Activated CD8-positive, alpha-beta T cell treated with anti-CD3 and anti-CD28 coated beads for 36 hours (primary cell): ENCODE measurements around the gene FAM120A. TPM values are rescaled to one million over a fixed set of nuclear protein-coding genes. Genes with fewer than 3 reads are reported as not detected.
A peak's percentile ranks its signal among the peaks of the same experiment; 100 is the strongest.

Experiments used
- ATAC-seq: fragments of 200-7000 bp; cut with Tn5 transposase; one replicate; pipeline ENCODE4 v1.10.0; 2021; ENCODE audit warnings: mild to moderate bottlenecking, moderate library complexity
- CTCF ChIA-PET: fragments of 350-600 bp; sonication (Branson Sonifier 250); formaldehyde crosslinking; loops from one replicate; lab custom pipeline; 2021; ENCODE audit warnings: antibody characterized with exemption; lab: Charles Lee
- POLR2A ChIA-PET: fragments of 350-600 bp; sonication (Branson Sonifier 250); formaldehyde crosslinking; loops from one replicate; lab custom pipeline; 2021; ENCODE audit warnings: antibody characterized with exemption; lab: Charles Lee
- DNase-seq: peaks from one replicate; pipeline ENCODE4 v3.0.0-alpha.2; 2020
- H3K27ac Mint-ChIP-seq: one replicate; pipeline ENCODE4 v1.8.0; 2021; ENCODE audit warnings: mild to moderate bottlenecking, mixed read lengths
- H3K27me3 Mint-ChIP-seq: one replicate; pipeline ENCODE4 v1.8.0; 2021; ENCODE audit warnings: mixed read lengths
- H3K36me3 Mint-ChIP-seq: one replicate; pipeline ENCODE4 v1.8.0; 2021; ENCODE audit warnings: low read depth, mixed read lengths
- H3K4me1 Mint-ChIP-seq: one replicate; pipeline ENCODE4 v1.8.0; 2021; ENCODE audit warnings: low read depth, mixed read lengths
- H3K4me3 Mint-ChIP-seq: one replicate; pipeline ENCODE4 v1.8.0; 2021; ENCODE audit warnings: mild to moderate bottlenecking, moderate library complexity, mixed read lengths
- H3K9me3 Mint-ChIP-seq: one replicate; pipeline ENCODE4 v1.8.0; 2021; ENCODE audit warnings: mixed read lengths
- intact Hi-C: fragments of 100-400 bp; cut with micrococcal nuclease; formaldehyde crosslinking; loops from one replicate; pipeline ENCODE4 v1.10.0; 2022
- total RNA-seq, 2 experiments: library from RNA; stranded (reverse); gene quantifications; one replicate each; pipeline ENCODE4 v1.2.3, GENCODE V29; 2021
- TF ChIP-seq, protein P1 (sequence below): fragments of 200-600 bp; IDR thresholded peaks from one replicate; pipeline ENCODE4 v1.8.0; 2022; ENCODE audit warnings: antibody characterized with exemption, mild to moderate bottlenecking

The FAM120A gene
- total RNA-seq, 2 experiments from 2014 or later, result 121 to 125 TPM

DNA sequence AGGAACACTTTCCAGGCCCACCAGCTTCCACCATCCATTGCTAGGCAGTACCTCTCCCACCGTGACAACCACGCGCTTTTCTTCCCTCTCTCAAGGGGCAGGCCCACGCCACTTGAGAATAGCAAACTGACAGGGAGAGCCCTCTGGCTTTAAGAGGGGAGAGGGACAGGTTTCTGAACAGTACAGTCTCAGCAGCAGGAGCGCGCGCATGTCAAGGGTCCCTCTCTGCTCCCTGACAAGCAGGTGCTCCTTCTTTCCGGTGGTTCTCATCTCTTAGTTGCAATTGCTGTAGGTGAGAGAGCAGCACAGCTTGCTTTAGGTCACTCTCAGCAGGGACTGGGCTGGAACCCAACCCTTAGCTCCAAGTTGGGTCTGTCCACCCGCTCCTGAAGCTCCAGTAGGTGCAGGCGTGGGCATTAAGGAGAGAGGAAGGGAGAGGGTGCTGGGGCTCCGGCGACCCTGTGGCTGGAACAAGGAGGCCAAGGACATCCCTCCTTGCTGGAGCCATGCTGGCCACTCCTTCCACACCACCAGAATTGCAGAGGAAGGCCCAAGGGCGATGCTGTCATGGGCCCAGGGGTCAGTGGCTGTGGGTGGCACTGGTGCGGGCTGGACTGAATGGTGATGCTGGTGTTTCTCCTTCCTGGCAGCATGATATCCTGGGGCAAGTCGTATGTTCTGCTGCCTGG is 115.9 kb downstream of the FAM120A start:
- Mint-ChIP-seq H3K4me3 (peak overlapping the region; percentile 89), H3K27ac (peak overlapping the region; percentile 96), H3K36me3 (peaks cover 18% of the 10 kb centered on the region), H3K4me1 (peaks cover 22% of the 10 kb centered on the region), H3K27me3 (no peaks in the 10 kb centered on the region), H3K9me3 (no peaks in the 10 kb centered on the region)
- POLR2A ChIA-PET, result interaction anchor here (1.3 to 2.4 kb wide), 4 partner anchors 8 to 114 kb away, joined by 4 to 10 read pairs (median 6); partner anchors contain the start of genes FAM120AOS and PHF2
- TF ChIP-seq, protein P1, sequence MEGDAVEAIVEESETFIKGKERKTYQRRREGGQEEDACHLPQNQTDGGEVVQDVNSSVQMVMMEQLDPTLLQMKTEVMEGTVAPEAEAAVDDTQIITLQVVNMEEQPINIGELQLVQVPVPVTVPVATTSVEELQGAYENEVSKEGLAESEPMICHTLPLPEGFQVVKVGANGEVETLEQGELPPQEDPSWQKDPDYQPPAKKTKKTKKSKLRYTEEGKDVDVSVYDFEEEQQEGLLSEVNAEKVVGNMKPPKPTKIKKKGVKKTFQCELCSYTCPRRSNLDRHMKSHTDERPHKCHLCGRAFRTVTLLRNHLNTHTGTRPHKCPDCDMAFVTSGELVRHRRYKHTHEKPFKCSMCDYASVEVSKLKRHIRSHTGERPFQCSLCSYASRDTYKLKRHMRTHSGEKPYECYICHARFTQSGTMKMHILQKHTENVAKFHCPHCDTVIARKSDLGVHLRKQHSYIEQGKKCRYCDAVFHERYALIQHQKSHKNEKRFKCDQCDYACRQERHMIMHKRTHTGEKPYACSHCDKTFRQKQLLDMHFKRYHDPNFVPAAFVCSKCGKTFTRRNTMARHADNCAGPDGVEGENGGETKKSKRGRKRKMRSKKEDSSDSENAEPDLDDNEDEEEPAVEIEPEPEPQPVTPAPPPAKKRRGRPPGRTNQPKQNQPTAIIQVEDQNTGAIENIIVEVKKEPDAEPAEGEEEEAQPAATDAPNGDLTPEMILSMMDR, result no peak
- ATAC-seq (no peak), DNase-seq (no peak)
- intact Hi-C loops, result loop anchor here (10.0 kb wide), 1 partner anchor 113 kb away; the partner anchor contains the start of genes FAM120A and FAM120AOS
- CTCF ChIA-PET, result interaction anchor here (0.9 to 4.0 kb wide), 7 partner anchors 8 to 290 kb away, joined by 3 to 58 read pairs (median 9); no protein-coding TSS in a partner anchor

DNA sequence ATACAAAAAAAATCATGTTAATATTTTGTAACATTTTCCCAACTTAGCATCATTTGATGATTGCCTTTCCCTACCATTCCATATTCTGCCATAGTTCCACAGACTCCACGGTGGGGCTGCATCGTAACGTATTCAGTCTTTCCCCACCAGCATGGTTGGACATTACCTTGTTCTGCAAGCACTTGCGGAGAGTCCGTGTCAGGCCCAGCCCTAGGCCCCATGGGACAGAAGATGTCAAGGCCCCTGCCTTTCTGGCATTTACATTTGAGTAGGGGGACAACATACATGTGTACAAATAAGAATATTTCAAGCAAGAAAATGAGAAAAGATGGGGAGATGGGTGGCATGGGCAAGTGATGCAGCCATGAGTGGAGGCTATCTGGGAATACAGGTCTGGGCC is 116.7 kb downstream of the FAM120A start:
- DNase-seq (no peak), ATAC-seq (no peak)
- Mint-ChIP-seq H3K27me3 (no peaks in the 10 kb centered on the region), H3K4me1 (peaks cover 22% of the 10 kb centered on the region), H3K27ac (no peak overlapping the region), H3K4me3 (no peak overlapping the region), H3K36me3 (peaks cover 13% of the 10 kb centered on the region), H3K9me3 (no peaks in the 10 kb centered on the region)
- ChIA-PET CTCF (no interaction called here), POLR2A (no interaction called here)
- intact Hi-C loops, result loop anchor here (10.0 kb wide), 1 partner anchor 113 kb away; the partner anchor contains the start of genes FAM120A and FAM120AOS
- TF ChIP-seq, protein P1, result no peak

DNA sequence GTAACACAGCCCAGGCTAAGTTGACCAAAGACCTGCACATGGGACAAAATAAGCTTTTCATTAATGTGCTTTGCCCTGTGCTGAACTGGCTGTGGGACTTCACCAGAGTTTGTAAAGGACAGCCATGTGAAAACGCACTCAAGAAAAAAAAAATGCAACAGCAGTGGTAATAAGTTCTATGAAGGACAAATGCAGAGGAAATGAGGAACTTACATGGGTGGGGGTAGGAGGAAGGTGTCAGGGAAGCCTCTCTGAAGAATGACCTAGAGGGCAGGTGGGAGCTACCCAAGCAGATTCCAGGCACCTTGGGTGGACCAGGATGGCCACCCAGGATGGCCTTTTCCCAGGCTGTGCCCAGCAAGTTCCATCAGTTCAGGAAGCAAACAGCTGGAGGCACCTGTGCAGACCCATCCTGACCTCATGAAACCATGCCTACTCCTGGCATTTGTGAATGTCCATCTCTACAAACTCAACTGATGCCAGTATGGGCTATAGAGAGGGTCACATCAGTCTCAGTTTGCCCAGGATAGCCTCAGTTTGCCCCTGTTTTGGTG is 118.2 kb downstream of the FAM120A start:
- no peaks in the 10 kb centered on the region for H3K9me3 Mint-ChIP-seq

GRCh38 chr9:93572221-93572620 is 120.7 kb downstream of the FAM120A start:
- H3K27ac Mint-ChIP-seq, result no peak overlapping the region
- no peak for ATAC-seq
- no peaks in the 10 kb centered on the region for H3K9me3 Mint-ChIP-seq
- peaks cover 3% of the 10 kb centered on the region for H3K36me3 Mint-ChIP-seq
- TF ChIP-seq, protein P1, result no peak
- no peaks in the 10 kb centered on the region for H3K27me3 Mint-ChIP-seq
- H3K4me1 Mint-ChIP-seq, result peaks cover 13% of the 10 kb centered on the region
- ChIA-PET POLR2A (no interaction called here), CTCF (no interaction called here)
- no peak for DNase-seq
- no peak overlapping the region for H3K4me3 Mint-ChIP-seq
- intact Hi-C loops, result no loop called here

More for the DNA sequence above, 118.2 kb downstream of the FAM120A start:
- Mint-ChIP-seq H3K36me3 (peaks cover 3% of the 10 kb centered on the region), H3K4me1 (peaks cover 19% of the 10 kb centered on the region), H3K27me3 (no peaks in the 10 kb centered on the region), H3K4me3 (no peak overlapping the region), H3K27ac (no peak overlapping the region)
- TF ChIP-seq, protein P1, result no peak
- ChIA-PET POLR2A (no interaction called here), CTCF (no interaction called here)
- DNase-seq (no peak), ATAC-seq (no peak)
- intact Hi-C loops, result loop anchor here (10.0 kb wide), 1 partner anchor 115 kb away; the partner anchor contains the start of genes FAM120A and FAM120AOS
